GM19438 (cell line): Measurements from ENCODE around the gene CITED1.
"Not testable (repeated sequence)": the region's sequence is repeated elsewhere in the genome, so short reads cannot be mapped to it uniquely, and the experiment has no call there.

Experiments used
- ATAC-seq: cut with Tn5 transposase; IDR thresholded peaks from one replicate; pipeline ENCODE4 v1.9.1; 2021; ENCODE audit warnings: low read depth; ENCODE audit not compliant: unreplicated experiment

CITED1 gene, protein sequence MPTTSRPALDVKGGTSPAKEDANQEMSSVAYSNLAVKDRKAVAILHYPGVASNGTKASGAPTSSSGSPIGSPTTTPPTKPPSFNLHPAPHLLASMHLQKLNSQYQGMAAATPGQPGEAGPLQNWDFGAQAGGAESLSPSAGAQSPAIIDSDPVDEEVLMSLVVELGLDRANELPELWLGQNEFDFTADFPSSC

DNA sequence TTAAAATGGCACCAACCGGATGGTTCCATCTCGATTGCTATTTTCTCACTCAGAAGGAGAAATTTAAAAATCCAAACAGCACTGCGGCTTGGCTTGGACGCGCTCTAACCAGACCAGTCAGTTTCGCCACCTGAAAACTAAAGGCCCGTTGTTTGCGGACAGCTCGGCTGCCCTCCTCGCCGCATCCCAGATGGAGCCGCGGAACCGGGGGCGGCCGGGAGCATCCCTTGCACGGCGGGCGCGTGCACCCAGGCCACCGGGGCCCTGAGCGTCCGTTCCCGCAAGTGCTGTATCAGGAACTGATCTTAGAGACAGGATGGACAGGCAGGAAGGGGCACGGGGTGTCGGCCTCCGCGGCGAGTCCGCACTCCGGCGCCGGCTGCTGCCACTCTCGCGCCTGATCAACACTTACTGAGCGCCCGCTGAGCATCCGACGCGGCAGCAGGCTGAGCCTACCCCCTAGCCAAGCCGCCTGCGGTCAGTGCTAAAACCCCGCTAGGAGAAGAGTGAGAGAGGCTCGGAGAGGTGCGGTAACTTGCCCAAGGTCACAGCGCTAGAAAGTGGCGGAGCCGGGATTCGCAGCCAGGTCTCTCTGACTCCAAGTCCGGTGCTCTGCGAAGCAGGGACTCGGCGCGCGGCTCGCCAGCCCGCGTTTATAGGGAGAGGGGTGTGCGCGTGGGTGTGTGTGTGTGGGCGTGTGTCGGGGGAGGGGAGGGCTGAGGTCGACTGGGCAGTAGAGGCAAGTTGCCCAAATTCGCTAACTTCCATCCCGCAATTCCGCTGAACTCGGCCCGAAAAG lies at the start of gene CITED1:
CITED1 (minus strand) TSS at position 629 of the 799 bp plus-strand sequence. CDS start 3,045 bp downstream, outside the sequence.
- no peak for ATAC-seq

DNA sequence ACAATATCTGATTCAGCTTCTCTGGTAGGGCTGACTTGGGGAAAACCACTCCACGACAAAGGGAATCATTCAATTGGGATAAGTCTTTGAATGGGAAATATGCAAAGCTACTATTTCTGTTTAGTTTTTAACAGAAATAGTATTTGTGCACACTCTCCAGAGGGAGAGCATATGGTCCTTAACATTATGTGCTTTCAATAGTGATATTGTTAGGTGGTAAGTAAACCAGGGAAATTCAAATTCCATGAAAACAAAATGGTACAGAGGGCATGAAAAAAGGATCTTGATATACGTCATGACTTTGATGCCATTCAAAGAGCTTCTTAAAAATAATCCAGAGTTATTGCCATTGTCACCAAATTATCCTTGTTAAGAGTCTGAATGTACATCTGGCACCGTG lies 47.1 kb upstream of the CITED1 start:
- ATAC-seq, result no peak

DNA sequence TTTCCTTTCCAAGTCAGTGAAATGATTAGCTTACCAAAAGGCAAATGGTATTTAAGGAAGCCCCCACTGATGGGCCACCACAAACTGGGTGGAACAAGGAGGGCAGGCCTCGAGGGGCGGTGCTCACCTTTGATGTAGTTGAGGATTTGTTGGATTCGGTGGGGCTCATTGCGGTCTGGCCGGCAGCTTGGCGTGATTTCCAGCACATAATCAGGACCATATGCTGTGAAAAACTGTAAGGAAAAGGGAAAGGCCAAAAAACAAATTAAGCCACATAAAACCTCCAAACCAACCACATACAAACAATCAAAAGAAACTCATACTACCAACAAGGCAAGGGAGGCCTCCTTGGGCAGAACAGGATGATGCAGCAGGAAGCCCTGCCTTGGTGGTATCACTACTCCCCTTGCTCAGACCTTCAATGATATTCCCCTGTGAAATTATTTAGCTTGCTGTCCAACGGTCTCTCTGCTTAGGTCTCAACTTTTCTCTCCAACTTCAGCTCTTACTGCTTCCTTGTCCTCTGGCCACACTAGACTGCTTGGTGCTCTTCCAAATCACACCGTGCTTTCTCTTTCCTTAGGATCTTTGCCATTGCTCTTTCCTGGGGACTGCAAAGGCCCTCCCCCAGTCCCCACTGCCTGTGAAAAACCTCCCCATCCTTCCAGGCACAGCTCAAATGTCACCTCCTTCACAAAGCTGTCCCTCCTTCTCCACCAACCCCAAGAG lies 46.1 kb upstream of the CITED1 start:
- ATAC-seq, result no peak

DNA sequence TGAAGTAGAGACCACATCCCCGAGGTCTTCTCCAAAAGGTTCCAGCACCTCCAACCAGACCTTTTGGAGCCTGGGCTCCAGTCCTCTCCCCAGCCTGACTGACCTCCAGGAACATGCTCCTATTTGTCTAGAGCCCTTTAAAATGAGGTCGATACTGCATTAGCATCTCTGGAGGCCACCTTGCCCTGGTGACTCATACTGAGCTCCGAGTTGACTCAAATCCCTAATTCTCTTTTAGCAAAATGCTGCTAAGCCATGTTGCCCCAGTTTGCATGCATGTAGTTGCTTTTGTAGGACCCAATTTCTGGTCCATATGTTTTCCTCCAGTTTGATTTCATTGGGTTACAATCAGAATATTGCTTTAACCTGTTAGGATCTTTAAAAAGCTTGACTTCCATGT lies 43.5 kb upstream of the CITED1 start:
- peak; percentile 83 for ATAC-seq

DNA sequence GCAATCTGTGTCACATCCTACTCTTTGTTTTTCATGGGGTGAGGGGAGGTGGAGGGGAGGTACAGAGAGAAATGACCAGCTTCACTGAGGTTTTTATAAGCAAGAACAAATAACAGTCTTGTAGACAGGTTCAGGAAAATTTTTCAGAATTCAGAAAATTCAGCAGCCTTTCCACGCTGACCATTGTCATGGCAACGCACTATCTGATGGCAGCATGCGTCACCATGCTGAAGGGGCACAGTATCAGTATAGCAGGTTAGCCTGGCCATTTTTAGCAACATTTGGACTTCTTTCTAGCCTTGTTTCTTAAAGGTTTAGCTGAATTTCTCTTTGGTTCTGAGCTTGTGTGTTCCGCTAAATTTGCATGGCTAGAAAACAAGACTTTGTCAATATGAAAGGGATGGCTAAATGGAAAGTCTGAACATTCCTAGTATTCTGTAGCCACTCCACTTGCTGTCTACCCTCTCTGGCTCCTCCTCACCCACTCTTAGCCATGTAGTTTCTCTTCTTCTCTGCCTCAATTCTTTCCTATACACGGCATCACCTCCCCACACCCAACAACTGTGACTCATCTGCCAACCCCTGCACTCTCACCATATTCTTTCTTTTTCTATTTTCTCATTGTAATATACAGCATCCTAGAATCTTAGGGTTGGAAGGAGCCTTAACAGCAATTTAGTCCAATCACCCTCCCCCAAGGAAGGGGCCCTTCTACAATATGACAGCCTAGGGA lies 42.7 kb upstream of the CITED1 start:
- no peak for ATAC-seq

DNA sequence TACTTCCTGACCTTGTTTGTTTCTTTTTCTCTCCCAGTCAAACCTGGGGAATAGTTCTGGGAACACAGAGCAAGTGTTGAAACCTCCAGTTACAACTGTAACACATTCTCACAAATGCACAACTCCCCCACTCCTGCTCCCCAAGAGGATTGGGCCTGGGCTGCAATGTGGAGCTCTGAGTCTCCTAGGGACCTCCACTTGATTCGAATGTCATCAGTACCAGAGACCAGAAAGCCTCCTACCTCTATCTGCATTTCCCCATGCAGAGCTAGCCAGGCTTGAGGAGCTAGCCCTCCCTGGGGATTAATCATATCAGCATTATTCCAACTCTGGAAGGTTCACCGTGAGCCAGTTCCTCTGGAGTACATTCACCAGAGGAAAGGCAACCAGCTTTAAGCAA lies 41.7 kb upstream of the CITED1 start:
- ATAC-seq, result no peak

DNA sequence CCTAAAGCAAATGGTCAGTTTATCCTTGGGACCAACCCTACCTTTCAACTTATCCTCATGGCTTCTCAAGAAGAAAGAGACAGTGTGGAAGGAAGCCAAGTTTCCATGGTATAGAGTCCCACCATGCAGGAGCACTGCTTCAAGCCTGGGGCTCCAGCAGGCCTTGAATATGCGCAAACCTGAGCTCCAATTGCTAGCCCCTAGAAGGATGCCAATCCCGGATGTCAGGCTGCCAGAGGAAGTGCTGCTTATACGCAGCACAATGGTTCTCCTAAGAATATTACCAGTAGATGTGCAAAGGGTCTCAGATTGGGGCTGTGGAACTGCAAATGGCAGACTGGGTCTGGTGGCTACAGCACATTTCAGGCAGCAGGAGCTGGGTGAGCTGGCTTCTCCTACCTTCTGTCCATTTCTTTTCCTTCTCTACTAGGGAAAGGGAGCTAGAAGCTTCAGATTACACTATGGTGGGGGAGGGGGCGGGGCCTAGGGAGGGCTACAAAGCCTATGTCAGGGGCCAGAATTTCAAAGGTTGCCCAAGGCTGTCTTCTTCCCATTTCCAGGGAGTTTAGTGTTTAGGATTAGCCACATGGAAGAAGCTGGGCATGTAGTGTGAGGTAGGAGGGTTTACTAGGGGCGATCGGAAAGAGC lies 40.7 kb upstream of the CITED1 start:
- no peak for ATAC-seq

DNA sequence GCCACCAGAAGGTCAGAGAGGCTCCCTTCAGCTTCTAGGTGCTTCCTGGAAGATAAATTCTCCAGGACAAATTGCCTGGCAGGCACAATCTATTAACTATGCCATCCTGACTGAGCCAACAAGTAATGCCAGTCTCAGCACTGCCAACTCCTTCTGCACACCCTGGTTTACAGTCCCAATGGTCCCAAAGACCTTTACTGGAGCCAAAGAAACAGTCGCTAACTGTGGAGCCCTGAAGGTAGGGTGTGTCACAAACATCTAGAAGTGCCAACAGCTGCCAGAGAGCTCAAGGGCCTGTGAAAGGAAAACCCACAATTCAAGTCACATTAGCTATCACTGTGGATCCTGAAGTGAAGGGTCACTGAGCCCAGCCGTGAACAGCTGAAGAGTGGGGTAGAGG lies 34.9 kb upstream of the CITED1 start:
- no peak for ATAC-seq

DNA sequence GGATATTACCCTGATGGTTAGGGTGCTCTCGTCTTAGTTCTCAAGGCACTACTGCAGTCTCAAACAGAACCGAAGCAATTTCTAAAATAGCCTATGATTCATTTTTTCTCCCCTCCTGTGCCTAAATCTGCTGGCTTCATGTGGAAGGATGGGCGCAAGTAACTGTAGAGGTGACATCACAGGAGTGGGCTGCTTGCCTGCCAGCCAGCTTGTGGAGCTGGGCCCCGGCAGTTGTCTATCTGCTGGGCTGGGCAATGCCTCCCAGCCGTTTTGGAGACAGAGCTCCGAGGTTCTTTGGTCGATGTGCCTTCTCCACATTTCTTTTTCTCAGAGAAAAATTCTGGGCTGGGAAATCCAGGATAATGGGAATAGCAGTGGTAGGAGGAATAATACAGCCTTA lies 34.3 kb upstream of the CITED1 start:
- no peak for ATAC-seq

DNA sequence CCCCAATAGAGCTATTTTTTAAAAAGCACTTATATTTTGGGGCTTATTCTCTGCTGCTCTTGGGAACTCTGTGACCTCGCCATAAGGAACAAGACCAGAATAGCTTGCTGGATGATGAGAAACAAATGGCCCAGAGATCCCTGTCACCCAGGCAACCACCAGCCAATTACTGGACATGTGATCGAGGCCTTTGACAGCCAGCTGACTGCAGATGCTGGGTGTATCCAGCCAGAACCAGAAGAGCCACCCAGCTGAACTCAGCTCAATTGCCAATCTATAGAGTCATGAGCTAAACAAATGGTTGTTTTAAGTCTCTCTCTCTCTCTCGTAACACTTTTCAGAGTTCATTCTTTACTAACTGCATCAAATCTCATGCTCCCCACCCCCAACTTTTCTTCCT lies 24.4 kb upstream of the CITED1 start:
- ATAC-seq, result no peak

DNA sequence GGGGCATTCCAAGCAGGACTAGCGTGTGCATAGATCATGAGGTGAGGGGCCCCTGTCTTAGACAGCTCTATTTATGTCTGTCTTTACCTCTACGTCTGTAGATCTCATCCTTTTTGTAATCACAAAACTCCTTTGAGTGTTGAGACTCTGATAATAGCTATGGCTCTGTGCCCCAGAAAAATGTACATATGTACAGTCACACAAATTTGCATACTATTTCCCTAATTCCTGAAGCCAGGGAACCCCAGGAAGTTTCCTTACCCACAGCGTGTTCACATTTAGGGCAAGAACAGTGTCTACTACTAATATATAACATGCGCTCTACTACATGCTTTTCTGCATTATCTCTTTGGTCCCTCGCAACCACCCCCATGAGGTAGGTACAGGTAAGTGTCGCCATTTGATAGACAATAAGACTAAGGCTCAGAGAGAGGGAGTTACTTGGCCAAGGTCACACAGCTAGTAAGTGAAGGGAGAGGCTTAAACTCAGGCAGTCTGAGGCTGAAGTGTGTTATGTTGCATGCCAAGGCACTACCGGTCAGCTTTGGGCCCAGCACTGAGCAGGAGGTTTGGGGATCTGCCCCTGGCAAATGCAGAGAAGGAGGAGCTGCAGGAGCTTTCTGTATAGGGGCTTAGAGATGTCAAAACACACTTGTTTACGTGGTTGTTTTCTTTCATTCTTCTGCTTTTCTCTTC lies 21.0 kb upstream of the CITED1 start:
- ATAC-seq, result no peak

DNA sequence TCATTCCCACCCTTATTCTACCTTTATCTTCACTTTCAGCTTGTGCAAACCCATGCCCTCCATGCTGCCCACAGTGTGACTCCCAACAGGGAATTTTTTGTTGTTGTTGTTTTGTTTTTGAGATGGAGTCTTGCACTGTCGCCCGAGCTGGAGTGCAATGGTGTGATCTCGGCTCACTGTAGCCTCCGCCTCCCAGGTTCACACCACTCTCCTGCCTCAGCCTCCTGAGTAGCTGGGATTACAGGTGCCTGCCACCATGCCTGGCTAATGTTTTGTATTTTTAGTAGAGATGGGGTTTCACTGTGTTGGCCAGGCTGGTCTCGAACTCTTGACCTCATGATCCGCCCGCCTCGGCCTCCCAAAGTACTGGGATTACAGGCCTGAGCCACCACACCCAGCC lies 13.9 kb upstream of the CITED1 start:
- ATAC-seq, result not testable (repeated sequence)

DNA sequence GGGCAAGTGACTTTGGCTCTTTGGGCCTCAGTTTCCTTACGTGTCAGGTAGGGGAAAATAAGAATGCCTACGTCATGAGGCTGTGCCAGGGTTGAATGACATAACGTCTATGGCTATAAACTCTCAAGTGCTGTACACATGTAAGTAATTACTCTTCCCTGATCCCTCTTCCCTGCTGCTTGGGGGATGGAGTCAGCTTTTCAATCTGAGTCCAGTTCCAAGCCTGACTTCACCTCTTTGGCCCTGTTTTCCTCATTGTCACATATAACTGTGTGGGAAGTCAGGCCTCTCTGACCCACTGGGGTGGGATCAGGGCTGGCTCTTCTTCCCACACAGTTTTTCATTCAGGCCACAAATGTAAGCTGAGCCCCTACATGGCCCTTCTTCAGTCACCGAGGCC lies 11.4 kb upstream of the CITED1 start:
- no peak for ATAC-seq

DNA sequence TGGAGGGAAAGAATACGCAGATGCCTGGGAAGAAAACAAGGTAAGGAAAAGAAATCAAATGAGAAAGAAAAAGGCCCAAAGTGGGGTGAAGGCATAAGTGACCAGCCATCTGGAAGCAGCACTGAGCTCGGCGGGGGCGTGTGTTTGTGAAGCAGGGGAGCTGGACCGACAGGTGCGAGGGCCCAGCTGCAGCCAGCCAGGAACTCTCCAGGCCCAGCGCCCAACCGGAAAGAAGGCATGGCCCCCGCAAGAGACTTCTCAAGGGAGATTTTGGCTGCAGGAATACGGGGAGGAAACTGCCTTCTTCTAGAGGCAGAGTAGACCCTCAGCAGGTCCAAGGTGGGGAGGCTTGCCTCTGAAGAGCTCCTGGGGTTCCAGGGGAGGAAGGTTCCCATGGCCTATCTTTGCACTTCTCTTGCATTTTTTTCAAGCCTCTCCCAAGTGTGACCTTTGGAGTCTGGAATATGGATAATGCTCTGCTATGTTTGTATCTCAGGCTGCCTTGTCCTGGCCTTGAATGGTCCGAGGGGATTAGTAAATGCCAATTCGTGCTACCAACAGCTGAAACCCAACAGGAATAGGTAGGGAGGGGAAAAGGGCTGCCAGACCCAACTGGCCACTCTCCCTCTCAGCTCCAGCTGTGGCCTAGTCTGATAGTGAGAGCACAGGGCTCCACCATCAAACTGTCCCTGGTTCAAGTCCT lies 10.8 kb upstream of the CITED1 start:
- no peak for ATAC-seq

DNA sequence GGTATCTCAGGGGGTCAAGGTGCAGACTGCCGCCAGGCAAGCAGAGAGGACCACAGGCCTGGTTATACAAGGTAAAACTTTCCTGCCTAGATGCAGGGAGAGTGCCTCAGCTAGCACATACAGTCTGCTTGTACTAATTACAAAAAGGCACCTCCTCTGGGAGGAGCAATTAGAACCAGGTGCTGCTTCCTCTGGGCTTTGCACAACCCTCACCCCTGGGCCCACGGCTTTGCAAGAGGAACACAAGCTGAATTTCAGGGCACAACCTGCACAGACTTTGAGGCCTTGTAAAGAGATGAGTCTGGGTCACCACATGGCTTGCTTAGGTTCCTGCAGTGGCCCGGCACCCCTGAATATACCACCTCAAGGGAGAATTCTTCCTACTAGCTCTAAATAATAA lies 9.2 kb upstream of the CITED1 start:
- ATAC-seq, result no peak

DNA sequence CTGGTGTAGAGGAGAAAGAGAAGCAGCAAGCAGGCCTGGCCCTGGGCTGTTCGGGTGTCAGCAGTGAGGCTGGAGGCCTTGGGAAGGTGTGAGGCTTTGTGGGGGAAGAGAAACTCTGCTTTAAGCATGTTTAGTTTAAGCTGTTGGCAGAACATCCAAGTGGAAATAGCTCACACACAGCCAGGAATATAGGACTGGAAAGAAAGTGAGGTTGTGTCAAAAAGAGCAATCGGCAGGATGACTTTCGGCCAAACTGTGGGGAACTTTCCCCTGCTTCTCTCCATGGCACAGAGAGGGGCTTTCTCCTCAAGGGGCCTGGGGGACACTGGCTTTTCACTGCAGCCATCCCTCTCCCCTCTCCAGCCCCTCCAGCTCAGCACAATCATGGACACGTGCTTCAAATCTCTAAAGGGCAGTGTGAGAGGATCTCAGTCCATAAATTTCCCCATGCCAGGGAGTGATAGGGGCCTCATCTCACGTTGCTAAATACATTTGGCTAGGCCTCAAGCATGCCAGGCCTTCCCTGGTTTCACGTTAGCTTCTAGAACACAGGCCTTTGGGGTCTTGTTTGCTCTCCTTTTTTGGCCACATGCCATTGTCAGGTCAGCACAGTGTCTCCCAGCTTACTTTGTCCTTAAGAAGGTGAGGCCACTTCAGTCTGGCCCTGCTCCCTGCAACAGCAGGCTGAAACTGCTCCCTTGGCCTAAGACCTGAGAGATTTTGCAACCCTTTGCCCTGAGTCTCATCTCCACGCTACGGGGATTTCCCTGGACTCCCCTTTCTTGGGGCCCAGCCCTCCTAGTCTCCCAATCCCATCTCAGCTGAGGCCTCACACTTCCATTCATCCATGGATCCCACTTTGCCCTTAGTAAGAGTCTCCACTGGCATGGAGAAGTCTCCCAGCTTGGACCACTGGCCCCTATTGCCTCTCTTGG lies 8.3 kb upstream of the CITED1 start:
- ATAC-seq, result no peak

DNA sequence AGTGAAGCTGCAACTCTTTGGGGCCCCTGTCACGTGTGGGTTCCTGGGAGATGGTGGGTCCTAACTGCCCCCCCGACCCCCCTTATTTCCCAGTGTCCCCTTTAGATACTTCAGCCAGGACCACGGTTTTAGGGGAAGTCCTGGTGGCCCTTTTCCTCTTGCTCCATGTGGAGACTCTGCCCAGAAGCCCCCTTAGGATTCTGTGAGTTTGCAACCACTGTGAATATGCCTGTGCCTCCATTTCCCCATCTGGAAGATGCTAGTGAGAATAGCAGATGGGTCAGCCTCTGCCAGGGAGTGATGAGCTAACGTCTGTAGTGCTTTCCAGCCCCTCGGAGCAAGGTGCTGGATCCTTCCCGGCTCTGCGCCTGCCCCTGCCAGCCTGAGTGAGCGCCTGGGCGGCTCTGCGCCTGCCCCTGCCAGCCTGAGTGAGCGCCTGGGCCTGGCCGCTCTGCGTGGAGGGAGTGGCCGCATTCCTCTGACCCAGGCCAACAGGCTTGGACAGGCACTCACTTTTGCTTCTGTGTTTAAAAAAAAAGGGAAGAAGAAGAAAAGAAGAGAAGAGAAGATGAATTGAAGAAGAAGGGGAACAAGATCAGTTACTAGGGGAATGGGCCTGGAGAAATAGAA lies 6.7 kb upstream of the CITED1 start:
- no peak for ATAC-seq
